GM19238 (cell line): ENCODE results near the gene PRM3.

Source experiments
- DNase-seq: peaks from one replicate; pipeline ENCODE4 v3.0.0; 2011; ENCODE audit warnings: low spot score; ENCODE audit not compliant: insufficient read length

PRM3 gene

GRCh38 chr16:11272921-11273720, at the start of gene PRM3:
TSS of gene PRM3 (minus strand) at chr16:11273629. CDS start at chr16:11273595, 34 bp downstream.
- DNase-seq: no peak

GRCh38 chr16:11322823-11323222, 49.4 kb upstream of the PRM3 start:
- DNase-seq: no peak

GRCh38 chr16:11321662-11322061, 48.2 kb upstream of the PRM3 start:
- DNase-seq: no peak

GRCh38 chr16:11320170-11320569, 46.7 kb upstream of the PRM3 start:
- no peak for DNase-seq

GRCh38 chr16:11319529-11320146, 46.2 kb upstream of the PRM3 start:
- no peak for DNase-seq

- no peak for DNase-seq
Observed at GRCh38 chr16:11318817-11319216, 45.4 kb upstream of the PRM3 start.

- DNase-seq: no peak
Observed at GRCh38 chr16:11316331-11317015, 43.0 kb upstream of the PRM3 start.

- DNase-seq: no peak
Observed at GRCh38 chr16:11315510-11315909, 42.1 kb upstream of the PRM3 start.

- no peak for DNase-seq
Observed at GRCh38 chr16:11314309-11314894, 41.0 kb upstream of the PRM3 start.

- DNase-seq: no peak
Observed at GRCh38 chr16:11313493-11314308, 40.3 kb upstream of the PRM3 start.

- DNase-seq: no peak
Observed at GRCh38 chr16:11312718-11313492, 39.5 kb upstream of the PRM3 start.

- DNase-seq: peak; percentile 44
Observed at GRCh38 chr16:11310997-11311561, 37.6 kb upstream of the PRM3 start.

- no peak for DNase-seq
Observed at GRCh38 chr16:11310634-11310977, 37.2 kb upstream of the PRM3 start.

GRCh38 chr16:11309895-11310633, 36.6 kb upstream of the PRM3 start:
- peak; percentile 37 for DNase-seq

- DNase-seq: no peak
Observed at GRCh38 chr16:11308493-11309283, 35.3 kb upstream of the PRM3 start.

GRCh38 chr16:11307639-11308492, 34.4 kb upstream of the PRM3 start:
- DNase-seq: no peak

GRCh38 chr16:11306997-11307638, 33.7 kb upstream of the PRM3 start:
- DNase-seq: no peak
